ENCODE measurements around the gene MFAP4.

DNA sequence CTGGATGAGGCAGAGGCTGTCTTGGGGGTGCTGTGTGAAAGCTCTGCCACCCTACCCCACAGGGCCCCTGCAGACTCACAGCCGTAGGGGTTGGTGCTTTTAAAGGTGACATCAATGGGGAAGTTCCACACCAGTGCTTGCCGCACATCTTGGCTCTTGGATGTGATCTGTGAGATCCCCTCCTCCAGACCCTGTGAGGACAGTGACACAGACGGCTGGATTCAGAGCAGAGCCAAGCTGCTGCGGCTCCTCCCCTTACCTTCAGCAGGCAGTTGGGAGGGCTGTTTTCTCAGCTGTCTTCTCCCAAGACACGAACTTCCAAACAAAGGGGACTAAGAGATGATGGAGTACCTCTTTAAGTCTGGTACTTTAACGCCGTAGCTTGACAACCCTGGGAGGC, 29.2 kb downstream of the MFAP4 start:
- TF ChIP-seq, protein P1, sequence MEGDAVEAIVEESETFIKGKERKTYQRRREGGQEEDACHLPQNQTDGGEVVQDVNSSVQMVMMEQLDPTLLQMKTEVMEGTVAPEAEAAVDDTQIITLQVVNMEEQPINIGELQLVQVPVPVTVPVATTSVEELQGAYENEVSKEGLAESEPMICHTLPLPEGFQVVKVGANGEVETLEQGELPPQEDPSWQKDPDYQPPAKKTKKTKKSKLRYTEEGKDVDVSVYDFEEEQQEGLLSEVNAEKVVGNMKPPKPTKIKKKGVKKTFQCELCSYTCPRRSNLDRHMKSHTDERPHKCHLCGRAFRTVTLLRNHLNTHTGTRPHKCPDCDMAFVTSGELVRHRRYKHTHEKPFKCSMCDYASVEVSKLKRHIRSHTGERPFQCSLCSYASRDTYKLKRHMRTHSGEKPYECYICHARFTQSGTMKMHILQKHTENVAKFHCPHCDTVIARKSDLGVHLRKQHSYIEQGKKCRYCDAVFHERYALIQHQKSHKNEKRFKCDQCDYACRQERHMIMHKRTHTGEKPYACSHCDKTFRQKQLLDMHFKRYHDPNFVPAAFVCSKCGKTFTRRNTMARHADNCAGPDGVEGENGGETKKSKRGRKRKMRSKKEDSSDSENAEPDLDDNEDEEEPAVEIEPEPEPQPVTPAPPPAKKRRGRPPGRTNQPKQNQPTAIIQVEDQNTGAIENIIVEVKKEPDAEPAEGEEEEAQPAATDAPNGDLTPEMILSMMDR (IDR thresholded peaks at IDR 0.05) = no peak
- no peak for TF ChIP-seq POLR2A (IDR thresholded peaks at IDR 0.05)
- no peak for TF ChIP-seq POLR2AphosphoS5 (IDR thresholded peaks at IDR 0.05; ENCODE audit: insufficient read depth in 1 of 2, low read depth in 1 of 2)

Data from vagina (tissue), 2 donors.